ENCODE measurements around the gene FBXL19. TPM values are rescaled to one million over a fixed set of nuclear protein-coding genes. Genes with fewer than 3 reads are reported as not detected.
A peak's percentile ranks its signal among the peaks of the same experiment; 100 is the strongest.

Gene FBXL19
- total and polyA plus RNA-seq, 10 donors, result 4.3 to 24.7 (median 17.4) TPM

- TF ChIP-seq CTCF (IDR thresholded peaks at IDR 0.05 in 8 of 11, conservative IDR thresholded peaks at IDR 0.05 in 3 of 11), result no peak
- no peak for DNase-seq
- Histone ChIP-seq H3K4me3 (no peak overlapping the region), H3K36me3 (peaks cover 0 to 5% (median 0%) of the 10 kb centered on the region in 6 donors), H3K4me1 (peaks cover 7 to 40% (median 20%) of the 10 kb centered on the region in 6 donors), H3K27ac (peak overlapping the region in 6 of 8 donors; percentile 89 to 99 (median 96)), H3K27me3 (replicated peaks in 1 of 7) (no peaks in the 10 kb centered on the region), H3K9me3 (no peaks in the 10 kb centered on the region)
- intact Hi-C loops (cut with DNase I; ENCODE audit: low total_unique reads), result loop anchor here (2.0 kb wide), 1 partner anchor 76 kb away; no protein-coding TSS in a partner anchor
- 43 to 61% (median 51%) methylated on average over 2 of the region's 2 CpGs for WGBS, 5 donors
These were observed 2.5 kb upstream of the FBXL19 start for GRCh38 chr16:30920891-30921290.

GRCh38 chr16:30921459-30921747, 2.0 kb upstream of the FBXL19 start:
- peak overlapping the region; percentile 47 to 95 (median 78) for H3K4me3 ChIP-seq
- DNase-seq, result no peak
- TF ChIP-seq POLR2AphosphoS5 (IDR thresholded peaks at IDR 0.05), result no peak
- no peak for TF ChIP-seq POLR2A (IDR thresholded peaks at IDR 0.05)
- TF ChIP-seq CTCF (IDR thresholded peaks at IDR 0.05 in 8 of 11, conservative IDR thresholded peaks at IDR 0.05 in 3 of 11), result no peak
- peaks cover 7 to 43% (median 22%) of the 10 kb centered on the region in 6 donors for H3K4me1 ChIP-seq
- peaks cover 0 to 10% (median 0%) of the 10 kb centered on the region in 6 donors for H3K36me3 ChIP-seq
- H3K27me3 ChIP-seq (replicated peaks in 1 of 7), result no peaks in the 10 kb centered on the region
- intact Hi-C loops (cut with DNase I; ENCODE audit: low total_unique reads), result loop anchor here (2.0 kb wide), 1 partner anchor 77 kb away; no protein-coding TSS in a partner anchor
- H3K27ac ChIP-seq, result peak overlapping the region; percentile 49 to 99 (median 96)
- no peaks in the 10 kb centered on the region for H3K9me3 ChIP-seq
- 27 to 31% (median 29%) methylated on average over 6 of the region's 6 CpGs for WGBS, 5 donors

- peak overlapping the region; percentile 47 to 95 (median 78) for H3K4me3 ChIP-seq
- no peak for TF ChIP-seq POLR2A (IDR thresholded peaks at IDR 0.05)
- peak; percentile 79 to 96 (median 92) for TF ChIP-seq CTCF (IDR thresholded peaks at IDR 0.05 in 8 of 11, conservative IDR thresholded peaks at IDR 0.05 in 3 of 11)
- peak; percentile 25 to 52 (median 36) for TF ChIP-seq POLR2AphosphoS5 (IDR thresholded peaks at IDR 0.05)
- H3K9me3 ChIP-seq, result no peaks in the 10 kb centered on the region
- no peaks in the 10 kb centered on the region for H3K27me3 ChIP-seq (replicated peaks in 1 of 7)
- peaks cover 7 to 45% (median 22%) of the 10 kb centered on the region in 6 donors for H3K4me1 ChIP-seq
- peaks cover 0 to 15% (median 1%) of the 10 kb centered on the region in 6 donors for H3K36me3 ChIP-seq
- intact Hi-C loops (cut with DNase I; ENCODE audit: low total_unique reads), result loop anchor here (2.0 kb wide), 1 partner anchor 77 kb away; no protein-coding TSS in a partner anchor
- peak; percentile 96 for DNase-seq
- WGBS, 5 donors, result 0 to 1% (median 1%) methylated on average over 31 to 37 of the region's 37 CpGs
- peak overlapping the region; percentile 49 to 99 (median 96) for H3K27ac ChIP-seq
These were observed 1.5 kb upstream of the FBXL19 start for GRCh38 chr16:30921748-30922419.

GRCh38 chr16:30922420-30922959, 882 bp upstream of the FBXL19 start:
- peak; percentile 74 to 87 (median 86) for TF ChIP-seq POLR2AphosphoS5 (IDR thresholded peaks at IDR 0.05)
- TF ChIP-seq CTCF (IDR thresholded peaks at IDR 0.05 in 8 of 11, conservative IDR thresholded peaks at IDR 0.05 in 3 of 11), result peak in 1 of 11 experiments; percentile 5
- TF ChIP-seq POLR2A (IDR thresholded peaks at IDR 0.05), result peak in 1 of 3 donors; percentile 88
- peak; percentile 100 for DNase-seq
- Histone ChIP-seq H3K27ac (peak overlapping the region; percentile 89 to 99 (median 96)), H3K27me3 (replicated peaks in 1 of 7) (no peaks in the 10 kb centered on the region), H3K9me3 (no peaks in the 10 kb centered on the region), H3K4me1 (peaks cover 7 to 45% (median 22%) of the 10 kb centered on the region in 6 donors), H3K4me3 (peak overlapping the region; percentile 47 to 95 (median 78)), H3K36me3 (peaks cover 0 to 21% (median 4%) of the 10 kb centered on the region in 6 donors)
- WGBS, 5 donors, result 0 to 1% (median 0%) methylated on average over 30 to 42 of the region's 42 CpGs
- intact Hi-C loops (cut with DNase I; ENCODE audit: low total_unique reads), result no loop called here
